Fibroblast of peridontal ligament (primary cell): ENCODE data around the gene ARF1.

ENCODE experiments used
- DNase-seq: peaks from one replicate; pipeline ENCODE4 v3.0.0-alpha.2; 2010; ENCODE audit errors: extremely low read depth

The ARF1 gene

GRCh38 chr1:228082214-228082917, at the start of gene ARF1:
TSS of gene ARF1 (plus strand) at chr1:228082708. CDS start at chr1:228097115, 14,407 bp downstream.
- peak; percentile 89 for DNase-seq

DNA sequence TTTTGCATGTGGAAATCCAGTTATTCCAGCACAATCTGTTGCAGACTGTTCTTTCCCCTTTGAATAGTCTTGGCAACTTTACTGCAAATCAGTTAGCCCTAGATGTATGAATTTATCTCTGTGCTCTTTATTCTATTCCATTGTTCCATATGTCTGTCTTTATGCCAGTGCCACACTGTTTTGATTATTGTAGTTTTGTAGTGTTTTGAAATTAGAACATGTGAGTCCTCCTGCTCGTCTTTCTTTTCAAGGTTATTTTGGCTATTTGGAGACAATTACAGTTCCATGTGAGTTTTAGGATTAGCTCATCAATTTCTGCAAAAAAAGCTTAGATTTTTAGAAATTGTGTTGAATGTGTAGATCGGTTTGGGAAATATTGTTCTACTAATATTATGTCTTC, 49.1 kb upstream of the ARF1 start:
- DNase-seq, result no peak

DNA sequence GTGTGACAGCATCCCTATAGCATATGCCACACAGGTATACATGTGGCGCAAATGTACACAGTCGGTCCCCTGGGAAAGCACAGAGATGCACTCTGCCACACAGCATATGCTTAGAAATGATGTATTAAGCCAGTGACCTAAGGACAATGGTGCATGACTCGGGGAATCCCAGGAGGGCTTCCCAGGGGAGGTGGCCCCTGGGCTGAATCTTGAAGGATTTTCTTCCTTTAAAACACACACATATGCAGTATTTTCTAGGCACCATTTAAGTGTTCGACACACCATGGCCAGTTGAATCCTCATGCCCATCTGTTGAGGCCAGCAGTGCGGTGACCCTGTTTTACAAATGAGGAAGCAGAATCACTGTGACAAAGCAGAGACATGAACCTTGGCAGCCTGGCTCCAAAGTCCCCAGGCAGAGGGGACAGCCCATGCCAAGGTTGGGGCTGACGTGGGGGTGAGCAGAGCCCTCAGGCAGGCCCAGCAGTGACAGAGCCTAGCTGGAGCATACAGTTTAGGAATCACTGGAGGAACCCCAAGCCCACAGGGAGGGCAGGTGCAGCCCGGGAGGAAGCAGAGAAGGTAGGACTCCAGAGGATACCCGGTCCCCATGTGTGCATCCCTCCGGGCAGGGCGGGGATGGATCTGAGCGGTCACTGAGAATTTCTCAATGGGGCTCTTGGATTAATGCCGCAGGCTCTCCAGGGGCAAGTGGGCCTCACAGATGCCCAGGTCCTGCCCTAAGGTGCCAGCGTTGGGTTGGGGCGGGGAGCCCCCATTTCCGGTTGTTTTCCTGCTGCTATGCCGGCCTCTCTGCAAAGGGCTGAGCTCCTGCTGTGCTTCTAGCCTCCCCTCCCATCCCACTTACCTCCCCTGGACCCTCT, 47.3 kb upstream of the ARF1 start:
- no peak for DNase-seq

- DNase-seq, result no peak
These were observed 46.7 kb upstream of the ARF1 start for GRCh38 chr1:228035844-228036243.

DNA sequence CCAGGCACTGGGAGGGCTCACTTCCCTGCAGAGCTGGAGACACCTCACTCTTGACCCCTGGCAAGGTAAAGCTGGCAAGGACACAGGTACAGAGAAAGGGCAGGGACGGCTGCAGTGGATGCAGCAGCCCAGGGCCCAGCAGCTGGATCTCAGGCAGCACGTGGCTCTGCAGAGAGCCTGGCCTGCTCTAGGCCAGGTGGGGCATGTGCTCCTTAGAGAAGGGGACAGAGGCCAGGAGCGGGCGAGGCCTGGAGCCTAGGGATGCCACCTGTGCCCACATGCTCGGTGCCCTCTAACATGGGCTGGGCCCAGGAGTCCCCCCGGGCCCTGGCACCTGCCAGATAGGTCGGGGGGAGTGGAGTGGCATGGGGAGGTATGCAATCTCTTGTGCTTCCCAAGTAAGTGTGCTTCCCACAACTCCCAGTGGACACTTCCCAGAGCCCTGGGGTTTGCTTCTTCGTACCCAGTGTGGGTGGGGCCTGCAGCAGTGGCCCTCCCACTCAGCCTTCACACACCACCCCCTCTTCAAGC, 45.7 kb upstream of the ARF1 start:
- no peak for DNase-seq

- DNase-seq, result no peak
These were observed 44.8 kb upstream of the ARF1 start for GRCh38 chr1:228037401-228038386.

- DNase-seq, result no peak
These were observed 44.0 kb upstream of the ARF1 start for GRCh38 chr1:228038387-228039005.

- no peak for DNase-seq
These were observed 43.3 kb upstream of the ARF1 start for GRCh38 chr1:228039006-228039903.

- DNase-seq, result no peak
These were observed 42.5 kb upstream of the ARF1 start for GRCh38 chr1:228039986-228040385.

DNA sequence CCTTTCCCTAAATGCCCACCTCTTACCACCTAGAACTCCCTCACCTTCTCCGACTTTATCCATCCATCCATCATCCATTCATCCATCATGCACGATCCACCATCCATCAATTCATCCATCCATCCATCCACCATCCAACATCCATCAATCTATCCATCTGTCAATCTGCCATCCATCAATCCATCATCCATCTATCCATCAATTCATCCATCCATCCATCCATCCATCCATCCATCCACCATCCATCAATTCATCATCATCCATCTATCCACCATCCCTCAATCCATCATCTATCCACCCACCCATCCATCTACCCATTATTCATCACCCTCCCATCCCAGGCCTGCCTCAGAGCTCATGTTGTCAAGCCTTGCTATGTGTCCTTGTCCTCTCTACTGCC, 41.2 kb upstream of the ARF1 start:
- DNase-seq, result no peak

DNA sequence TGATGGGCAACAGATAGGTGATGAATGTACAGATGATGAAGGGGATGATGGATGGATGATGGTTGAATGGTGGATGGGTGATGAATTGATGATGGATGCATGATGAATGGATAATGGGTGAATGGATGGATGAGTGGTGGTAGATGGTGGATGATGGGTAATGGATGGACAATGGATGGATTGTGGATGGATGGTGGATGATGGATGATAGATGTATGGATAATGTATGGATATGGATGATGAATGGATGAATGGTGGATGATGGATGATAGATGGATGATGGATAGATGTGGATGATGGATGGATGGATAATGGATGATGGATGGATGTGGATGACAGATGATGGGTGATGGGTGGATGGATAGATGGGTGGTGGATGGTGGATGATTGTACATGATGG, 40.0 kb upstream of the ARF1 start:
- DNase-seq, result no peak

DNA sequence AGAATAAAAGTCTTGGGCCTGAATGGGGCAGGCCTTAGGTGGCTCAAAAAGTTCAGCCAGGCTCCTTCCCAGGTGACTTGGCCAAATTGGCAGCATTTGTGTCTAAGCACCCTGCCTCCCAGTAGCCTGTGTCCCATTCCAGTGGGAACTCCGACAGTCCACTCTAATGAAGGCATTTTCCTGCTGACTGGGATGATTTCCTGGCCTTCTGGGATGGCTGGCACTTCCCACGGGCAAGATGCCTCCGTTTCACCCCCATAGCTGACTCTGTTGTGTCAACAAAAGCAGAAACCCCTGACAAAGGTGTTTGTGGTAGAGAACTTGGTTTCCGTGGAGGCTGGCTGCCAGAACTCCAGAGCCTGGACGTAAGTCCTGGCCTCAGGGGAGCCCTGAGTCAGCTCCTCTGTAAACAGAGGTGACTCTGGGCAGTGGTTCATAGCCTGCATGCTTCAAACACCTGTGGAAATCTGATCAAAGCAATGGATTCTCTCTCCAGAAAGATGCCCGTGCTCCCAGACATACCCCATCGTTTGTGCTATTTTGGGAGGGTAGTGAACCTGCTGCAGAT, 39.1 kb upstream of the ARF1 start:
- DNase-seq, result no peak

DNA sequence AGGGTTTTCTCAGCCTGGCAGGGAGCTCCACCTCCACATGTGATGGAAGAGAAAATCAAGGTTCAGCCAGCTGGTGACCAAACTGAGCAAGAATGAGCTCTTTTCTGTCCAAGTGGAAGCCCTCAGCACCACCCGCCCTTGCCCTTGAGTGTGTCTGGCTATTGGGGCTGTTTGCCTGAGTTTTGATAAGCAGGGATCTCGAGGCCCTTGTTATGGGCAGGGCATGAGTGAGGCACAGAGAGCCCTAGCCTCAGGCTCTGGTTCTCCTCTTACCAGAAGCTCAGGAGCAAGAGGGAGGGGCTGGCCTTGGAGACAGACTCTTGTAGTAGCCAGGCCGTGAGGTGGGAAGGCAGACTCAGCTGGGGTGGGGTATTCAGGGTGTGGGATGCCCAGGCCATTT, 37.5 kb upstream of the ARF1 start:
- DNase-seq, result peak; percentile 3

GRCh38 chr1:228045405-228045804, 37.1 kb upstream of the ARF1 start:
- DNase-seq, result no peak

GRCh38 chr1:228045871-228046270, 36.6 kb upstream of the ARF1 start:
- DNase-seq, result no peak

GRCh38 chr1:228046421-228047182, 35.9 kb upstream of the ARF1 start:
- no peak for DNase-seq

DNA sequence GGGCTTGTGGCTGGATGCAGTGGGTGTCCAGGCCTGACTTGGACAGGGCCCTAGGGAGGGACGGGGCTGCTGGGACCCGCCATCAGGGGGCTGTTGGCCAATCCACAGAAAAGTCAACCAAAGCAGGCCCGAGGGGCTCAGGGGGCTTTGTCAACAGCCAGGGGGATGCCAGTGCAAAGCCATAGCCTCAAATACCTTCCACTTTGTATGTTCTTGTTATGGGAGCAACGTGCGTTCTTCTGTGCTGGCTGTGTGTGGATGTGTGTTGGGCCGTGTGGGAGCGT, 35.4 kb upstream of the ARF1 start:
- no peak for DNase-seq

- DNase-seq, result no peak
These were observed 34.4 kb upstream of the ARF1 start for GRCh38 chr1:228048120-228048519.

DNA sequence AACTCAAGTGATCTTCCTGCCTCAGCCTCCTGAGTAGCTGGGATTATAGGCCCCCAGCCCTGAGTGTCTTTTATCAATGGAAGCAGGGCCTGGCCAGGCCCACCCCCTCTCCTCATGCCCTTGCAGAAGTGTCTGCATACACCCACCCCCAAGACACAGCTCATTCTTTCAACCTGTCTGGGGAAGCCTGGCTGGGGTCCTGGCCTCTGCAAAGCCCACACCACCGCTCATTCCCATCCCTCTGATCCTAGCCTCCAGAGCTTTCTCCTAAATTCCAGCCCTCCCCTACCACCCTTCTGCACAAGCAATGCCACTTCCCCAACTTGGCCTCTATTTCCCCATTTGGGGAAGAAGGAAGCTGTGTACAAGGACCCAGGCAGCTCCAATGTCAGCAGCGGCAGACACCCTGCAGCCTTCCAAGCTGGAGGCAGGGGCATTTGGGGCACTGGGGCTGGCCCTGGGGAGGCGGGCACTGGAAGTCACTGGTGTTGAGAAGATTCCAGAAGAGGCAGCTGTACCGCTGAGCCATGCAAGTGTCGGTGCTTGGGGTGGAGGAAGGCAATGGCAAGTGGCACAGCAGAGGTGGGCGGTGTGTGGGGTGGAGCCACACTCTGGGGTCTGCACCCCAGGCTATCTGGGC, 33.7 kb upstream of the ARF1 start:
- no peak for DNase-seq
